Activated CD8-positive, alpha-beta memory T cell treated with anti-CD3 and anti-CD28 coated beads for 4 hours (primary cell): ENCODE data around the gene BTBD16.

Experiments used
- DNase-seq, 2 donors: peaks; one replicate each; pipeline ENCODE4 v3.0.0-alpha.2; 2020; ENCODE audit warnings: low read depth in 2 of 2

Gene BTBD16

GRCh38 chr10:122248356-122249302 is 22.5 kb upstream of the BTBD16 start:
- no peak for DNase-seq

- DNase-seq, result no peak
Measured at GRCh38 chr10:122249303-122249850, 21.7 kb upstream of the BTBD16 start.

GRCh38 chr10:122249991-122250750 is 20.9 kb upstream of the BTBD16 start:
- DNase-seq, result no peak

DNA sequence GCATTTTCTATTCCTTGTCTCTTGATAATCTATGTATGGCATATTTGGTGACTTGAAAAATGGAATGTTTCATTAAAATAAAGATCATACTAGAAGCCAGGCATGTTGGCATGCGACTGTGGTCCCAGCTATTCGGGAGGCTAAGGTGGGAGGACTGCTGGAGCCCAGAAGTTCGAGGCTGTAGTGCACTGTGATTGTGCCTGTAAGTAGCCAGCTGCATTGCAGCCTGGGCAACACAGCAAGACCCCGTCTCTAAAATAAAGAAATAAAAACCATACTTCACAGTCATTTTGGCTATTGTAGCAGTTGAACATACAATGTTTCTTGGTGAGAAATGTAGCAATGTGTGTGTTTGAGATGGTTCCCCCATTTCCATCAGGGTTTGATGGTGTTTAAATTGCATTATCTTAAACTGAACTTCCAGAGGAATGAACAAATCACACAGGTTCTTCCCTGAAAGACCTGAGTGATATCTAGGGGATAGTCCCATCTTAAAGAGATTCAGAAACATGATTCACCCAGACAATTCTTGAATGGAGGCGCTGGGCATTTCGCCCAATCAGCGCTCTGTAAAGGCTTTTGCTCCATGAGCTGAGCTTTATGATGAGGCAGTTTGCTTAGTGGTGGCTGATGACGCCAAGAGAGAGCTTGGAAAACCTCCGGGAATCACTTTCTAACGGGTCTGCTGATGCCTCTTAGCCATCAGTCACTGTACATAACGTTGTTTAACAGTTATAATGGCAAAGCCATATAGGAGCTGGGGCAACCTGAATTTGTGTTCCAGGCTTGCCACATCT is 19.4 kb upstream of the BTBD16 start:
- no peak for DNase-seq

- no peak for DNase-seq
Measured at GRCh38 chr10:122252805-122253204, 18.3 kb upstream of the BTBD16 start.

DNA sequence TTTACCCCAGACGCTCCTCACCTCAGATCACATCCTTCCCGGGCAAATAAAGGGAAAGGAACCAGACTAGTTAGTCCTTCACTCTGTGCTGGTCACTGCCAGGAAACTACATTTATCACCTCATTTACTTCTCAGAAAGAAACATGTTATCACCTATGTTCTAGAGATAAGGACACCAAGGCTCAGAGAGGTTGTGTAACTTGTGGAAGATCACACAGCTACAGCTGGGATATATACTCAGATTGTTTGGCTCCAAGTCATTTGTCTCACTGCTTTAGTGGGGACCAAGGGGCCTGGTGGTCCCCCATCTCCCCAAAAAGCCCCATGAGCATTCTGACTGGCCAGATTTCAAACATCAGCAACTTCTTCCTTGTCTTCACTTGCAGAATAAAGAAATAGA is 17.5 kb upstream of the BTBD16 start:
- no peak for DNase-seq

DNA sequence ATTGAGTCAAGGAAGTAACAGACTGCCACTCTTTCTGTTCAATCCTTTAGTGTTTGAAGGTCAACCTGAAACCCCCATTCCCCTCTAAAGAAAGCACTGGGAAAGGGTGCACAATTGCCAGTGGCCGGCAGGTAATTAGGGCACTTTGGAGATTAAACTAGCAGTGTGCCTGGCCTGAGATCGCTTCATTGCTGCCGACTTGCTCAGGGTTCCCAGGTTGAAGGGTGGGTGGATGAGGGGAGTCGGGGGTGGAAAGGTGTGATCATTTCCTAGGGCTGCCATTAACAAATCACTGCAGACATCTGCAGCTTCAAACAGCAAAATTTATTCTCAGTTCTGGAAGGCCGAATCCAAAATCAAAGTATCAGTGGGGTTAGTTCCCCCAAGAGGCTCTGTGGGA is 16.3 kb upstream of the BTBD16 start:
- DNase-seq, result no peak

DNA sequence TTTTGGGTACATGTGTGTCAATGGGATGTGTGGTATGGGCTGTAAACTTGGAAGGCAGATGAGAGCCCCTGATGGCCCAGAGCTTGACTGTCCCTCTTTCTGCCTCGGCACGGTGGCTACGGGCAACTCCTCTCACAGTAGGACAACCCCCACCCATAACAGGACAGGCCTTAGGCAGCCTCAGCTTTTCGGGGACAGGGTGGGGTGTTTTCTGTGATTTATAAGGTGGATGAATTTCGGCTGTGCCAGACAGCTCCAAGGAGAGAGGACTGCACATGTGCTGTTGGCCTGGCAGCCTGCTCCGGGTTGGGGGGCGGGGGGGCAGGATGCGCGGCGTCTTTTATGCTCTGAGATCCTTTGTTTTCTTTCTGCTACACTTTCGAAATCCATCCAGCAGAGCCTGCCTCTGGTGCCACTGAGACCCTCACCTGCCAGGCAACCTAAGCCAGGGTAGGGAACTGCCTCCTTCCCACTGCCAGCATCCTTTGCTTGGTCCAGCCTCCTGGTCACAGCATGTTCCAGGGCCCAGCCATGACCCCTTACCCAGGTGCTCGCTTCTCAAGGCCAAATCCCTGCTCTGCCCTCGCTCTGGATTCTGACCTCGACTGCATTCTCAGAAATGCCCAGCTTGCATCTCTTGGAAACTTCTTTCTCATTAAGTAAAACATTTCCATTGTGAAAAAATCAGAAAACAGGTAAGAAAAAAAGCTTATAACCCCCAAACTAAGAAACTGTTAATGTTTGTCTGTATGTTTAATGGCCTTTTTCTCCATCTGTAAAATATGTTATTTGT is 15.4 kb upstream of the BTBD16 start:
- DNase-seq, result no peak

GRCh38 chr10:122257041-122257440 is 14.1 kb upstream of the BTBD16 start:
- DNase-seq, result no peak

GRCh38 chr10:122258136-122259074 is 12.7 kb upstream of the BTBD16 start:
- no peak for DNase-seq

DNA sequence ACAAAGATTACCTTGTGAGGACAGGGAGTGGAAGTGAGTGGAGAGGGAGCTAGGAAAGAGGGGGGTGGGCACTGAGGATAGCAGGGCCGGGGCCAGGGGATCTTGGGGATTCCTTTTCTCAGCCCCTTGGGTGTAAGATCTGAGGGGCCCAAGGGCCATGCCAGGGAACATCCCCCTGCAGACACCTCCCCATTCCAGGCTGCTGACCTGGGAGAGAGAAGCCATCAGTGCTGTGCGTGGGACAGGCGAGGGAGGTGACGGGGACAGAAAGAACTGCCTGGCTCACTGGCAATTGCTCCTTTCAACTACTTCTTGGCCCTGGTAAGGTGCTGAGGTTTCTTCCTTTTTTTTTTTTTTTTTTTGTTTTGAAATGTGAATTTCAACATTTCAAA is 12.0 kb upstream of the BTBD16 start:
- DNase-seq, result no peak

GRCh38 chr10:122261584-122261983 is 9.5 kb upstream of the BTBD16 start:
- no peak for DNase-seq

DNA sequence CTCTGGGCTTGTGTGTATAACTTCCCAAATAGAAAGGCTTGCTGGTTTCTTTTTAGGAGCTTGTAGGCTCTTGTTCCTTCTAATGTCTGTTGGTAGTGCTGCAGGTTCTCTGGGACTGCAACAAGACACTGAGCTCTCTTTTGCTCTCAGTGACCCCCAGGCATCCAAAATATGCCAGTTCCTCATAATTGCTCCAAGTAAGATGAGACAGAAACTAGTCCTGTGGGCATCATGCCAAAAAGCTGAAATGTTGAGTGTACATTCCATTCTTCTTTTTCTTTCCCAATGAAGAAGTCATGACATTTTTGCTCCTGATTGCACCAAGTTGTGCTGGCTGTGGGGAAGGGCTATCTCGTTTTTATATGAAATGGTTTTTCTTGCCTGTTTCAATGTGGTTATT is 7.1 kb upstream of the BTBD16 start:
- no peak for DNase-seq

- no peak for DNase-seq
Measured at GRCh38 chr10:122264436-122264835, 6.7 kb upstream of the BTBD16 start.

DNA sequence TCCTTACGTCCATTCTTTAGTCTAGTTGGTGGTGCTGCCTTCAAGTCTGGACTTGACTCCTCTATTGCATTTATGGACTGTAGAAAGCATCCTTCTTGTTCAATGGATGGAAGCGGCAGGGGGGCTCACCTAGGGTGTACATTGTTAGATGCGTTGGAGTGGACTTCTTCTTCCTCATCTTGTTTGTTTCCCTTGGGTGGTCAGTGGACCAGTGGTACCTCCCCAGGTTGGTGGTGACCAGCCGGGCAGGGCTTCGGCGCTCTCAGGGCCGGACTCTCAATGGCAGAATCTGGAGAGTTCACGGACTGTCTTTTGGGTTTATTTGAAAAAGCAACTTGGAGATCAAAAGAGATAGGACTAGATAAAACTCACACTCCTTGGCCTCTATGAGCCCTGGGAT is 6.2 kb upstream of the BTBD16 start:
- no peak for DNase-seq

DNA sequence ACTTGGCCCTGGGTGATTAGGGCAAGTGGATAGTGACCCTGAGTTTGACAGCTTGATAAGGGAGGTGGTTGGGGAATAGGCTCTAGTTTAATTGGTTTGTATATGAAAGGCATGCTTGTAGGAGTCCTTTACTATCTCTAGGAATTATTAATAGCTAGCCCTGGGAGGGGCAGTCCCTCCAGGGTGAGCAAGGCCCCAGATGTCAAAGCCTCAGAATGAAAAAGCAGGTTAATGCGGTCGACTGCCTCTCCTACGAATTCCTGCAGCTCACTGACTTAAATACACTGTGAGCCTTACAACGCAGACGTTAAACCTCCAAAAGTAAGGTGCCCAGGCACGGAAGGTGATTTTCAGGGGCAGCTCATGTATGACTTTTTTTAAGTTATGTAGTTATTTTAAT is 5.2 kb upstream of the BTBD16 start:
- DNase-seq, result no peak

- peak in 1 of 2 donors; percentile 13 for DNase-seq
Measured at GRCh38 chr10:122267849-122268737, 3.0 kb upstream of the BTBD16 start.

- no peak for DNase-seq
Measured at GRCh38 chr10:122269059-122269687, 1.9 kb upstream of the BTBD16 start.
